GM19397 (cell line): ENCODE data around the gene RASGRF1.

Experiments
- ATAC-seq: cut with Tn5 transposase; IDR thresholded peaks from one replicate; pipeline ENCODE4 v1.9.1; 2021; ENCODE audit warnings: mild to moderate bottlenecking, moderate library complexity; ENCODE audit not compliant: unreplicated experiment

RASGRF1 gene

GRCh38 chr15:78960308-78960707, 130.3 kb downstream of the RASGRF1 start:
- no peak for ATAC-seq

- no peak for ATAC-seq
Measured at GRCh38 chr15:78959360-78959759, 131.2 kb downstream of the RASGRF1 start.

GRCh38 chr15:78957416-78958093, 133.0 kb downstream of the RASGRF1 start:
- ATAC-seq, result no peak

GRCh38 chr15:78956937-78957336, 133.6 kb downstream of the RASGRF1 start:
- ATAC-seq, result no peak

- no peak for ATAC-seq
Measured at GRCh38 chr15:78955355-78955754, 135.2 kb downstream of the RASGRF1 start.

GRCh38 chr15:78951841-78952238, 138.7 kb downstream of the RASGRF1 start:
- no peak for ATAC-seq

GRCh38 chr15:78950902-78951840, 139.4 kb downstream of the RASGRF1 start:
- ATAC-seq, result no peak

- no peak for ATAC-seq
Measured at GRCh38 chr15:78950343-78950742, 140.2 kb downstream of the RASGRF1 start.

- no peak for ATAC-seq
Measured at GRCh38 chr15:78949461-78949860, 141.1 kb downstream of the RASGRF1 start.

- no peak for ATAC-seq
Measured at GRCh38 chr15:78947506-78947905, 143.1 kb downstream of the RASGRF1 start.

GRCh38 chr15:78946493-78946892, 144.1 kb downstream of the RASGRF1 start:
- no peak for ATAC-seq

- peak; percentile 70 for ATAC-seq
Measured at GRCh38 chr15:78944669-78945407, 145.7 kb downstream of the RASGRF1 start, which contains the start of gene CTSH. Gene CTSH (minus strand): TSS chr15:78945046. CDS start chr15:78944981, 65 bp downstream.

- peak; percentile 27 for ATAC-seq
Measured at GRCh38 chr15:78944202-78944625, 146.4 kb downstream of the RASGRF1 start.

- ATAC-seq, result no peak
Measured at GRCh38 chr15:78943692-78944091, 146.9 kb downstream of the RASGRF1 start.

- ATAC-seq, result no peak
Measured at GRCh38 chr15:78942741-78943140, 147.8 kb downstream of the RASGRF1 start.

GRCh38 chr15:78938658-78939488, 151.7 kb downstream of the RASGRF1 start:
- peak; percentile 58 for ATAC-seq

- ATAC-seq, result no peak
Measured at GRCh38 chr15:78937132-78937739, 153.3 kb downstream of the RASGRF1 start.

- no peak for ATAC-seq
Measured at GRCh38 chr15:78934655-78935023, 155.9 kb downstream of the RASGRF1 start.

- no peak for ATAC-seq
Measured at GRCh38 chr15:78933823-78934654, 156.5 kb downstream of the RASGRF1 start.
